ENCODE results near the gene FOSL2.

FOSL2 gene

DNA sequence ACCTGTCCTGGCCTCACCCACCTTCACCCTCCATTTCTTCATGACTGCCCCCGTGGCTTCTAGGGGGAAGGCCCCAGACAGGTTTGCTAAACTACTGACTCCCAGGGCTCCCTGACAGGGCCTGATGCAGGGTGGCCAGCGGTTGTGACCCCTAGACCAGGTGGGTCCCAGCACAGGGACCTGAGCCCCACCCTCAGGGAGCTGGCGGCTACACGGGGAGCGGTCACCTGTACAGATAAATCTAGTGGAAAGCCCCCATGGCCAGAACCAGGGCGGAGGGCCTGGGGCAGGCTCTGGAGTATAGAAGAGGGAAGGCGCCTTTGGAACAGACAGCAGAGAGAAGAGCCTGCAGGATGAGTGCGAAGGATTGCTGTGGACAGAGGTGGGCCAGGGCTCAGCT lies 60.7 kb downstream of the FOSL2 start:
- DNase-seq: no peak

DNA sequence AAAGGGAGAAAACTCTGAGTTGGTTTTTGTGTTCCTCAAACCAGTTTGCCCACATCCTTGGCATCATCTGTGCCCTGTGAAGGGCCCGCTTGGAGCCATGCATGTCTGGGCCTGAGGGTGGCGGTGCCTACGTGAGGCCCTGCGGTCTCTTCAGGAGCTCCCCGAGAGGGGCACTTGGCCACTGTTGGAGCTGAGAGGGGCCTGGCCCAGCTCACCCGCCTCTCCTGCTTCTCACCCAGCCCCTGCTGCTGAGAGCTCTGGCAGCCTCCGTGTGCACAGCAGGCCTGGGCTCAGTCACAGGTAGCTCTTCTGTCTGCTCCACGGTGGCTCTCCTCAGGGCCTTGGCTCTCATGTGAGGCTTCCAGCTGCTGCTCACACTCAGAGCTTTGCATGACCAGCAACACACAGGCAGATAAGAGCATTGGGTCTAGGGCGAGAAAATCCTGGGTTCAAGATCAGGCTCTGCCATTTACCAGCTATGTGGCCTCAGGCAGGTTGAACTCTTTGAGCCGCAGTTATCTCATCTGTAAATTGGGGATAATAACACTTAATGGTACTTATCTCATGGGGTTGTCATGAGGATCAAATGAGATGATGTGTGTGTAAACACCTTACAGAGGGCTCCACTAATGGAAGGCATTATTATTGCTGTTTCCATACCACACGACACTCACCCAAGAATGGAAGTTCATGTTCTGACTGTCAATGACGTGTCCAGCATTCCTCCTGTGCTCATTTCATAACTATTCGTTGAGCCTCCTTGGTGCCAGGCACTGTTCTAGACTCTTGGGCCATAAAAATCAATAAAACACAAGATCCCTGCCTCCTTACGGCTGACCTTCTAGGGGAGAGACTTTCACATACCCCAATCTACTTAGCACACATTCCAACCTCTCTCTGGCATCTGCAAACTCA lies 61.6 kb downstream of the FOSL2 start:
- DNase-seq: no peak

DNA sequence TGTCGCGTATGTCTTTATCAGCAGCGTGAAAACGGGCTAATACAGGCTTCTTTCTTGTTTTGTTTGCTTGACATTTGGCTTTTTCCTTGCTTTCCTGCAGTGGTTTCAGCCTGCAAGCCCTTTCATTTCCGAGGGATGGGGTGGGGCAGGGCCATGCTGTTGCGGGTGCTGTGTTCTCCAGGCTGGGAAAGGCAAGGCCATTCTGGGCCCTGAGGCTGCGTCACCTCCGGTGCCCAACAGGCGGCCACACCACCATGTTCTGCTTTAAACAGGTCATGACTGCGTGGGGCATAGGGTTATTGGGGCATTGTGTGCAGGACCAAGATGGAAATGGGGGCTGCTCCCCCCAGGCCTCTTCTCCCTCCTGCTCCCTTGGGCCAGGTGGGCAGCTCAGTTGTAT lies 64.6 kb downstream of the FOSL2 start:
- no peak for DNase-seq

DNA sequence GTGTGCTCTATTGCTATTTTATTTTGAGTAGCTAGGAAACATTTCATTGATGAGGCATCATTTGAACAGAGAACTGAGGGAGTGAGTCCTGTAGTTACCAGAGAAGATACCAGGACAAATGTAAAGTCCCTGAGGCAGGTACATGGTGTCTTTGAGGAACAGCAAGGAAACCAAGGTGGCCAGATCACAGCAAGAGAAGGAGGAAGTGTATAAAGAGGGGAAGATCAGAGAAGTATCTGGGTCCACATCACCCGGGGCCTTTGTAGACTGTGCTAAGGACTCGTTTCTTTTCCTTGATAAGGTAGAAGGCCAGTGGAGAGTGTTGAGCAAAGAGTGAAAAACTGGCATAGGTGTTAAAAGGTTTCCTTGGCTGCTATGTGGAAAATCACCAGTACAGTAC lies 68.4 kb downstream of the FOSL2 start:
- no peak for DNase-seq

DNA sequence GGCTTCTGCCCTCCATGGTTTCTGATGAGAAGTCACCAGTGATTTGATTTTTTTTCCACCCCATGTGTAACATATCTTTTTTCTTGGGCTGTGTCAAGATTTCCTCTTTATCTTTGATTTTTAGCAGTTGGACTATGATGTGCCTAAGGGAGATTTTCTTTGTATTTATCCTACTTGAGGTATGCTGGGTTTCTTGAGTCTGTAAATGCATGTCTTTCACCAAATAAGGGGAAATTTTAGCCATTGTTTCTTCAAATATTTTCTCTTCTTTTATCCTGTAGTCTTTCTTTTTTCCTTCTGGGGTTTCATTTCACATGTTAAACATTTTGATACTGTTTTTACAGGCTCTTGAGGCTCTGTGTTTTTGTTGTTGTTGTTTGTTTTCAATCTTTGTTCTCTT lies 69.5 kb downstream of the FOSL2 start:
- no peak for DNase-seq

DNA sequence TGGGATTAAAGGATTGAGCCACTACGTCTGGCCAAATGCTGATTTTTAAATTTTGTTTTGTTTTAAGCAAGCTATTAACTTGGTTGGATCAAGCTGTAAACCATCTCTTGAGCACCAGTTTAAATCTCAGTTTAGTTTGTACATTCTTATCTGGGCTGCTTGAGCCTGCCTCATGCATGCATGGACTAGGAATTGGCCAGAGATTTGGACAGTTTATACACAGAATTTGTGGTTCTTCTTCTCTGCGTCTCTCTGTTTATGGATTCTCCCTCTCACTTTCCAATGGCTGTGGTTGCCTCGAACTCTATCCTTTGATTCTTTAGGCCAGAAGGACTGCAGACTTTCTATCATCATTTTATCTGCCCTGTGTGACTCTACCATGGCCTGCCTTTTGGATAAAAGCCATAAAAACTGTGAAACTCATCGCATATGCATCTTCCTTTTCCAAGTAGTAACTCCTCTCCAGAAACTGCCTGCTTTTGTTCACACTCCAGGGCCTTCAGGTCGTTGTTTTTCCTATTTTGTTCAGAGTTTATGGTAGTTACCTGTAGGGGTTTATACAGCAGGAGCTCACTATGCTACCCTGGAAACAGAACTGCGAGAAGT lies 70.7 kb downstream of the FOSL2 start:
- no peak for DNase-seq

DNA sequence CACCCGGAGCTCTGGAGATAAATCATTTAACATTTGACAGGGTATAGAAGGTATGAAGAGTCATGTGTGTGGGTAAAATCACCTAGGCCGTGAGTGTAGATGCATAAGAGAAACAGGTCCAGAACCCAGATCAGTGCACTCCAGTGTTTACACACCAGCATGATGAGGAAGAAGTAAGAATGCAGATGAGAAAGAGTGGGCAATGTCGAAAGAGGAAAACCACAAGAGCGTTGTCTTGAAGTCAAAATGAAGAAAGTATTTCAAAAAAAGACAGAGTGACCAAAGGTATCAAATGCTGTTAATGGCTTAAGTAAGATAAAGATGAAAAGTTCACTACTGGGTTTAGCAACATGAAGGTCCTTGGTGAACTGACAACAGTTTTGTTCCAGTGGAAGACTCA lies 71.2 kb downstream of the FOSL2 start:
- no peak for DNase-seq

DNA sequence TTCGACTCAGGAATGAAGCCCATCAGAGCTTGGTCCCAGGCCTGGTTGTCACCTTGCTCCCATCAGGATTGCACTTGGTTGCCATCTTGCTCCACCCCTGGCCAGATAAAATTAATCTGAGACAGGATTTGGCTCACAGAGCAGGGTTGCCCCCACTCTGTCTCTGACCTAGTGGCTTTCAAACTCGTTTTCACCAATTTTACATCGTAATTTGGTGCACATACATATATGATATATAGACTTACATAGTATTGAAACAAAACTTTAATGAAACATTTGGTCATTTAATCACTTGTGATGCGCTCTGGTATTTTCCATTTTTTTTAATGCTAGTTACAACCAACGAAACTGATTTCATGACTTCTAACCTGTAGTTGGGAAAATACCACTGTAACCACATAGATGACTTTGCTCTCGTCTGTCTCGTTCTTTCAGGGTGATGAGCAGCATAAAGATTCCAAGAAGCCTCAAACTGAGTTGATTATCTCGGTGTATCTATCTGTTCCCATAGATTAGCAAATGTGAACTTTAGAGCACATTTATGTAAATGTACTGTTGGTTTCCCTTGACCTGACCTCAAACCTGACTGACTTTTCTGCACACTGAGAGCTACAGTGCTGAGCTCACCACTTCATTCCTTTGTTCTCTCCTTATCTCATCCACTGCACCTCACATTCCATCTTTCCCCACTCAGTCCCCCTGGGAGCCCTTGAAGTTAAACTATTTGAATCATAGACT lies 72.7 kb downstream of the FOSL2 start:
- no peak for DNase-seq

Data from SHP77 (cell line).